Heart left ventricle (tissue), 16 donors: ENCODE data around the gene BACH2. TPM values are rescaled to one million over a fixed set of nuclear protein-coding genes. Genes with fewer than 3 reads are reported as not detected.
A peak's percentile ranks its signal among the peaks of the same experiment; 100 is the strongest.

Source experiments
- ATAC-seq, 4 donors: fragments of 200-7000 bp; cut with Tn5 transposase; one replicate each; pipeline ENCODE4 v1.9.1; 2020 to 2022; ENCODE audit warnings: moderate library complexity in 4 of 4, mild to moderate bottlenecking in 3 of 4, moderate number of reproducible peaks in 1 of 4
- DNase-seq, 5 donors: peaks; one replicate each; pipeline ENCODE4 v3.0.0-alpha.2; 2020
- H3K27ac ChIP-seq, 12 donors: fragments of 200-600 bp; sonication (generic) in 4 of 12; one replicate each; pipeline versions ENCODE4 v1.5.0 to v1.8.0; 2016 to 2022; ENCODE audit warnings: mild to moderate bottlenecking in 2 of 12
- H3K27me3 ChIP-seq, 9 donors: fragments of 200-600 bp; sonication (generic) in 2 of 9; one replicate each; pipeline versions ENCODE4 v1.5.1 to v1.8.0; 2016 to 2022; ENCODE audit warnings: mild to moderate bottlenecking in 3 of 9
- H3K36me3 ChIP-seq, 9 donors: fragments of 200-600 bp; sonication (generic) in 2 of 9; one replicate each; pipeline versions ENCODE4 v1.5.0 to v1.8.0; 2018 to 2022; ENCODE audit warnings: mild to moderate bottlenecking in 2 of 9
- H3K4me1 ChIP-seq, 12 donors: fragments of 200-600 bp; sonication (generic) in 4 of 12; one replicate each; pipeline versions ENCODE4 v1.5.0 to v1.8.0; 2016 to 2022; ENCODE audit warnings: mild to moderate bottlenecking in 3 of 12
- H3K4me3 ChIP-seq, 12 donors: fragments of 200-600 bp; sonication (generic) in 4 of 12; one replicate each; pipeline versions ENCODE4 v1.5.0 to v1.8.0; 2017 to 2022; ENCODE audit warnings: mild to moderate bottlenecking in 9 of 12, moderate library complexity in 4 of 12
- H3K9me3 ChIP-seq, 12 donors: fragments of 200-600 bp; sonication (generic) in 4 of 12; one replicate each; pipeline versions ENCODE4 v1.5.0 to v1.8.0; 2016 to 2022; ENCODE audit warnings: mild to moderate bottlenecking in 1 of 12
- CTCF ChIP-seq, 12 donors: fragments of 200-600 bp; sonication (generic) in 4 of 12; IDR thresholded peaks; one replicate each; pipeline versions ENCODE4 v1.5.0 to v1.8.0; 2018 to 2022; ENCODE audit warnings: antibody characterized with exemption in 12 of 12, mild to moderate bottlenecking in 5 of 12
- POLR2A ChIP-seq, 2 donors: fragments of 450-650 bp; IDR thresholded peaks; one replicate each; pipeline ENCODE4 v1.6.1; 2017; ENCODE audit warnings: antibody characterized with exemption in 2 of 2, mild to moderate bottlenecking in 2 of 2, moderate library complexity in 2 of 2
- WGBS, 4 donors: extraction: QIAGEN DNeasy Blood & Tissue Kit in 2 of 4; methylation state at CpG; one replicate each; pipeline versions ENCODE4 v1.1.5 to v1.1.7; 2013 to 2018; 5-methylcytosine and 5-hydroxymethylcytosine counted together
- intact Hi-C, 10 donors: fragments of 100-400 bp; cut with DNase I; formaldehyde crosslinking; loops; one replicate each; pipeline versions ENCODE4 v1.11.1 to v1.14.2; 2022
- polyA plus RNA-seq, 2 donors: library from polyadenylated mRNA; stranded (reverse); fragments of 200-250 nt; gene quantifications; one replicate each; pipeline ENCODE4 v1.2.3, GENCODE V29; 2013
- total RNA-seq, 9 donors: library from RNA; depleted of rRNA in 2 of 9; stranded (reverse); fragments of >200 nt in 2 of 9; fragmentation: NEBNext Ultra II Directional in 3 of 9; extraction: Animal tissue kit (Norgen Biotek cat#: 25700) in 3 of 9; gene quantifications; one replicate each; pipeline versions ENCODE4 v1.1.0 to v1.2.4, GENCODE V29; 2016 to 2023
- donor health status: ischemic (EF 13 %, LVEDD 7.1; RV severe dilation, severe dysfunction).
- donor health status: healthy with polysubstance abuse.
- donor health status: DM: no; HTN: yes; CAD: no.
- donor health status: DM: no; HTN: no; CAD: no.
- donor health status: ischemic (EF 25% LVEDD 6.9; RV normal size, moderate dysfunction).
- donor health status: ischemic (EF 25% LVEDD 5.7; RV mildly dilated, moderate dysfunction).
- donor health status: healthy.
- donor health status: DM: yes; HTN: yes; CAD: no.
- donor health status: ischemic (EF 35%, LVEDD 5.7; RV mildly dilated, moderate dysfunction).
- donor health status: nonischemic (EF 11% LVEDD 7.7; RV severe dilation, severe dysfunction).
- donor health status: DM: yes; HTN: yes; CAD: no.
- donor health status: PGD.
- donor health status: ischemic (EF 29% LVEDD 5.4; RV normal size, mild dysfunction).
- donor health status: nonischemic (EF 23%, LVEDD 6.1; RV moderate dilation, normal function).

The BACH2 gene
- total and polyA plus RNA-seq, 11 donors: 0.23 to 8.4 (median 1.5) TPM

- H3K27me3 ChIP-seq: peaks cover 0 to 11% (median 0%) of the 10 kb centered on the region in 9 donors
- H3K4me1 ChIP-seq: peaks cover 0 to 29% (median 11%) of the 10 kb centered on the region in 12 donors
- H3K4me3 ChIP-seq: no peak overlapping the region
- TF ChIP-seq CTCF (IDR thresholded peaks at IDR 0.05) (no peak), POLR2A (IDR thresholded peaks at IDR 0.05) (no peak)
- intact Hi-C loops: loop anchor here in 6 of 10 donors (5.0 to 10.0 kb wide), 9 partner anchors 56 to 346 kb away; no protein-coding TSS in a partner anchor
- whole genome bisulfite sequencing, 4 donors: 71 to 78% (median 74%) methylated on average over 5 of the region's 5 CpGs
- H3K27ac ChIP-seq: no peak overlapping the region
- no peaks in the 10 kb centered on the region for H3K36me3 ChIP-seq
- DNase-seq: no peak
- peaks cover 0 to 6% (median 0%) of the 10 kb centered on the region in 12 donors for H3K9me3 ChIP-seq
- ATAC-seq: no peak
These were observed 5.7 kb downstream of the BACH2 start for GRCh38 chr6:90290811-90291420.

GRCh38 chr6:90289902-90290301, 6.7 kb downstream of the BACH2 start:
- H3K27ac ChIP-seq: no peak overlapping the region
- H3K36me3 ChIP-seq: no peaks in the 10 kb centered on the region
- WGBS, 4 donors: 95 to 100% (median 100%) methylated on average over 1 of the region's 1 CpG
- peaks cover 0 to 6% (median 0%) of the 10 kb centered on the region in 12 donors for H3K9me3 ChIP-seq
- intact Hi-C loops: loop anchor here in 8 of 10 donors (5.0 to 10.0 kb wide), 12 partner anchors 48 to 345 kb away; no protein-coding TSS in a partner anchor
- no peak overlapping the region for H3K4me3 ChIP-seq
- DNase-seq: no peak
- H3K4me1 ChIP-seq: peaks cover 1 to 34% (median 20%) of the 10 kb centered on the region in 12 donors
- no peak for ATAC-seq
- no peak for TF ChIP-seq CTCF (IDR thresholded peaks at IDR 0.05)
- TF ChIP-seq POLR2A (IDR thresholded peaks at IDR 0.05): no peak
- peaks cover 0 to 7% (median 0%) of the 10 kb centered on the region in 9 donors for H3K27me3 ChIP-seq

GRCh38 chr6:90288404-90288803, 8.2 kb downstream of the BACH2 start:
- intact Hi-C loops: loop anchor here in 4 of 10 donors (5.0 to 10.0 kb wide), 4 partner anchors 46 to 194 kb away; no protein-coding TSS in a partner anchor
- no peaks in the 10 kb centered on the region for H3K36me3 ChIP-seq
- H3K4me1 ChIP-seq: peaks cover 4 to 38% (median 25%) of the 10 kb centered on the region in 12 donors
- H3K27me3 ChIP-seq: no peaks in the 10 kb centered on the region
- DNase-seq (no peak), ATAC-seq (no peak)
- TF ChIP-seq POLR2A (IDR thresholded peaks at IDR 0.05) (no peak), CTCF (IDR thresholded peaks at IDR 0.05) (no peak)
- peaks cover 0 to 6% (median 0%) of the 10 kb centered on the region in 12 donors for H3K9me3 ChIP-seq
- H3K4me3 ChIP-seq: no peak overlapping the region
- no peak overlapping the region for H3K27ac ChIP-seq
- WGBS, 4 donors: 62 to 70% (median 69%) methylated on average over 1 of the region's 1 CpG

GRCh38 chr6:90286884-90287488, 9.7 kb downstream of the BACH2 start:
- Histone ChIP-seq H3K36me3 (no peaks in the 10 kb centered on the region), H3K27me3 (no peaks in the 10 kb centered on the region), H3K27ac (no peak overlapping the region), H3K4me3 (no peak overlapping the region), H3K4me1 (peaks cover 4 to 38% (median 25%) of the 10 kb centered on the region in 12 donors), H3K9me3 (peaks cover 0 to 6% (median 0%) of the 10 kb centered on the region in 12 donors)
- DNase-seq: no peak
- no peak for TF ChIP-seq POLR2A (IDR thresholded peaks at IDR 0.05)
- peak; percentile 21 to 56 (median 40) for TF ChIP-seq CTCF (IDR thresholded peaks at IDR 0.05)
- intact Hi-C loops: loop anchor here in 4 of 10 donors (5.0 to 10.0 kb wide), 4 partner anchors 45 to 192 kb away; no protein-coding TSS in a partner anchor
- ATAC-seq: no peak
- WGBS, 4 donors: 94 to 96% (median 96%) methylated on average over 4 of the region's 4 CpGs
